ENCODE results near the gene PEX14. TPM values are rescaled to one million over a fixed set of nuclear protein-coding genes. Genes with fewer than 3 reads are reported as not detected.

PEX14 gene
- total and polyA plus RNA-seq, 10 of the 15 experiments (the other 5 are each of a cell fraction or from before 2014, with no cell fraction given) = 1.4 to 23.2 (median 12.0) TPM

- TF ChIP-seq TCF7 (IDR thresholded peaks at IDR 0.05; ENCODE audit: borderline replicate concordance) (peak; percentile 69; the same call in 1 of the 2 replicates), NR2C2 (IDR thresholded peaks at IDR 0.05; ENCODE audit: borderline replicate concordance, control insufficient read depth, insufficient read length, low read depth) (no peak), PRDM15 (CRISPR knock-in tag; IDR thresholded peaks at IDR 0.05) (no peak), ZNF592 (IDR thresholded peaks at IDR 0.05) (no peak), HDGF (IDR thresholded peaks at IDR 0.05) (0 out of 2 replicates have a peak, but pooled peaks have one; percentile 14), SMAD5 (IDR thresholded peaks at IDR 0.05; ENCODE audit: low read depth) (no peak), FOXM1 (IDR thresholded peaks at IDR 0.05; ENCODE audit: low read depth, low read length) (peak; percentile 96), RBBP5 (conservative IDR thresholded peaks at IDR 0.05) (no peak), RUNX3 (IDR thresholded peaks at IDR 0.05; ENCODE audit: low read length) (peak; percentile 98), KDM1A (IDR thresholded peaks at IDR 0.05; ENCODE audit: borderline replicate concordance) (no peak), BRCA1 (IDR thresholded peaks at IDR 0.05; ENCODE audit: low read depth, low read length) (no peak), ETV6 (conservative IDR thresholded peaks at IDR 0.05 in 1 of 2, IDR thresholded peaks at IDR 0.05 in 1 of 2; ENCODE audit: borderline replicate concordance in 1 of 2, low read depth in 1 of 2) (peak in 1 of 2 experiments; percentile 78; a peak in 2 of 4 replicates), PBX3 (IDR thresholded peaks at IDR 0.05; ENCODE audit: insufficient replicate concordance, low read depth, low read length) (peak; percentile 62), ZBED1 (IDR thresholded peaks at IDR 0.05; ENCODE audit: borderline replicate concordance) (0 out of 2 replicates have a peak, but pooled peaks have one; percentile 23), NFYB (IDR thresholded peaks at IDR 0.05; ENCODE audit: insufficient read depth, low read depth, low read length) (peak; percentile 42; the same call in 1 of the 2 replicates), IKZF1 (conservative IDR thresholded peaks at IDR 0.05) (peak; percentile 76), SIN3A (IDR thresholded peaks at IDR 0.05; ENCODE audit: low read depth, low read length) (no peak), IRF4 (IDR thresholded peaks at IDR 0.05; ENCODE audit: low read depth, low read length) (peak; percentile 99)
These were observed 36.1 kb downstream of the PEX14 start (continued) for GRCh38 chr1:10510520-10511493.
